Adrenal gland (tissue), 12 donors: ENCODE results near the gene FREM2. TPM values are rescaled to one million over a fixed set of nuclear protein-coding genes. Genes with fewer than 3 reads are reported as not detected.

Experiments
- DNase-seq, 7 donors: peaks; one replicate each; pipeline ENCODE4 v3.0.0-alpha.2; 2019 to 2020
- H3K27ac ChIP-seq, 5 donors: fragments of 200-600 bp; sonication (generic) in 4 of 5; 1 replicate in 3 of 5; 2 replicates in 2 of 5; pipeline versions ENCODE4 v1.5.1 to v1.8.0; 2016 to 2020; ENCODE audit warnings: mild to moderate bottlenecking in 1 of 5
- H3K27me3 ChIP-seq: fragments of 200-600 bp; 2 replicates; pipeline ENCODE4 v1.8.0; 2021
- H3K36me3 ChIP-seq, 2 donors: fragments of 200-600 bp; replicated peaks in 1 of 2; 1 replicate in 1 of 2; 2 replicates in 1 of 2; pipeline versions ENCODE4 v1.5.1 to v1.8.0; 2018 to 2022
- H3K4me1 ChIP-seq, 2 donors: fragments of 200-600 bp; replicated peaks in 1 of 2; 1 replicate in 1 of 2; 2 replicates in 1 of 2; pipeline versions ENCODE4 v1.5.1 to v1.8.0; 2018 to 2021
- H3K4me3 ChIP-seq, 4 donors: fragments of 200-600 bp; sonication (generic) in 3 of 4; one replicate each; pipeline ENCODE4 v1.5.1; 2016 to 2018
- H3K9me3 ChIP-seq, 3 donors: fragments of 200-600 bp; sonication (generic) in 1 of 3; replicated peaks in 1 of 3; 1 replicate in 2 of 3; 2 replicates in 1 of 3; pipeline versions ENCODE4 v1.5.1 to v1.8.0; 2016 to 2021
- POLR2A ChIP-seq, 2 donors: fragments of 450-650 bp; IDR thresholded peaks; one replicate each; pipeline ENCODE4 v1.6.1; 2017; ENCODE audit warnings: antibody characterized with exemption in 2 of 2, mild to moderate bottlenecking in 2 of 2, moderate library complexity in 1 of 2
- WGBS, 4 donors: extraction: QIAGEN DNeasy Blood & Tissue Kit in 2 of 4; methylation state at CpG; one replicate each; pipeline versions ENCODE4 v1.1.5 to v1.1.7; 2013 to 2017; 5-methylcytosine and 5-hydroxymethylcytosine counted together
- intact Hi-C, 2 donors: fragments of 100-400 bp; cut with DNase I; formaldehyde crosslinking; loops; one replicate each; pipeline versions ENCODE4 v1.14.1 to v1.15.0; 2022 to 2023
- polyA plus RNA-seq, 3 donors: library from polyadenylated mRNA; stranded (reverse); fragments of 200-250 nt in 2 of 3; fragments of 350-450 nt in 1 of 3; fragmentation: Illumina TruSeq in 1 of 3; extraction: RNeasy Lipid Tissue Mini Kit (QIAGEN cat#74804) in 1 of 3; gene quantifications; one replicate each; pipeline ENCODE4 v1.2.3, GENCODE V29; 2013 to 2014
- total RNA-seq, 9 donors: library from RNA; depleted of rRNA in 4 of 9; stranded (reverse); fragments of >200 nt in 4 of 9; fragments of 120-200 nt in 1 of 9; fragmentation: NEBNext Ultra II Directional in 1 of 9; extraction: Animal tissue kit (Norgen Biotek cat#: 25700) in 1 of 9; gene quantifications; one replicate each; pipeline versions ENCODE4 v1.1.0 to v1.2.4, GENCODE V29; 2013 to 2023
- TF ChIP-seq, protein P1 (sequence below), 6 experiments: fragments of 450-650 bp in 4 of 6; fragments of 200-600 bp in 2 of 6; sonication (generic) in 1 of 6; IDR thresholded peaks; 1 replicate in 5 of 6; 2 replicates in 1 of 6; pipeline versions ENCODE4 v1.5.1 to v1.8.0; 2016 to 2021; ENCODE audit warnings: antibody characterized with exemption in 6 of 6, mild to moderate bottlenecking in 2 of 6, moderate library complexity in 1 of 6
- donor health status: healthy with polysubstance abuse.
- donor health status: Bipolar disorder and iron deficiency.
- donor health status: DM: yes; HTN: yes; CAD: no.
- donor health status: DM: no; HTN: no; CAD: no.
- donor health status: DM: no; HTN: no; CAD: no.
- donor health status: DM: yes; HTN: yes; CAD: no.

Gene FREM2
- total and polyA plus RNA-seq, 12 donors = 0.10 to 414 (median 0.58) TPM

DNA sequence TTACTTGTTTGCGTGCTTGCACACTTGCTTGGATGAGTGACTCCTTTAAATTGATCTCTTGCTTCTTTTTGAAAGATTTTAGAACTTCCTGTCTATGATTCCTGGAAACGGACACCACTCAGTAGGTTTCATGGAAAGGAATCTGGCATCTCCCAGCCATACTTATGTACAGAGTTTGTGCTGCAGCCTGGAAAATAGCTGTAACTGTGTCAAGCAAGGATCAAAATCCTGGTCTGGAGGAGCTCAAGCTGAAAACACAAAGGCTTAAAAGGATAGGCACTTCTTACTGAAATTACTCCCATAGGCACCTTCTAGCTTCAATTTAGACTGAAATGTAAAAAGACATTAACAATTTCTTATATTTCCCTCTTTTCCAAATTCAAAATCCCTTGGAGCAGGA, 1.4 kb upstream of the FREM2 start:
- intact Hi-C loops = no loop called here
- H3K27ac ChIP-seq = no peak overlapping the region
- H3K36me3 ChIP-seq = no peaks in the 10 kb centered on the region
- H3K9me3 ChIP-seq = no peaks in the 10 kb centered on the region
- H3K4me1 ChIP-seq = no peaks in the 10 kb centered on the region
- H3K27me3 ChIP-seq = peaks cover 41% of the 10 kb centered on the region
- no peak for DNase-seq
- no peak for TF ChIP-seq POLR2A (IDR thresholded peaks at IDR 0.05)
- WGBS, 4 donors = 48 to 61% (median 56%) methylated on average over 2 of the region's 2 CpGs
- H3K4me3 ChIP-seq = no peak overlapping the region

DNA sequence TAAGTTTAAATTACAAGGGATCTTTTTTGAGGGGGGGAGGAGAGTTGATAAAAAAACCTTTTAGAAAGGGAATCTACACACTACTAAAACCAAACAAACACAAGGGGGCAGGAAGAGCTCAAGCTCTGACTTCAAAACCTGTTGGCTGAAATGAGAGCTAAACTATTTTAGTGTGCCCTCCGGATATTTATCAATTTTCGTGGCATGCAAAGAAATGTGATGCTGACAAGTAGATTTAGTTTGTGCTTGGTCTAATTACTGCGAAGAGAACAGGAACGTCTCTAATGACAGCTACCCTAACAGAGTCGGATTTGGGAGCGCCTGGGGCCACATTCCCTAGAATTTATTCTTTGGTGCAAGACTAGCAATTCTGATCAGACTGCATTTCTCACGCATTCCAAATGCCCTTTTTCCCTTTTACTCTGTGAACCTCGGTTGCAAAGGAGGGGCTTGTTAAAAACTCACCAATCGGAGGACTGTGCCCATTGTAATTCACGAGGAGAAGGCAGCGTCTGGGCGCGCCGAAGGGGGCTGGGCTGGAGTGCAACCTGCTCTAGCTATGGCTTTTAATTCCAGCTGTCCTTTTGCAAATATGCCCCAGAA, 802 bp upstream of the FREM2 start:
- Histone ChIP-seq H3K4me3 (peak overlapping the region in 1 of 4 donors; percentile 44), H3K4me1 (no peaks in the 10 kb centered on the region), H3K36me3 (no peaks in the 10 kb centered on the region), H3K27ac (no peak overlapping the region), H3K9me3 (no peaks in the 10 kb centered on the region), H3K27me3 (peaks cover 41% of the 10 kb centered on the region)
- DNase-seq = no peak
- TF ChIP-seq POLR2A (IDR thresholded peaks at IDR 0.05) = no peak
- TF ChIP-seq, protein P1, sequence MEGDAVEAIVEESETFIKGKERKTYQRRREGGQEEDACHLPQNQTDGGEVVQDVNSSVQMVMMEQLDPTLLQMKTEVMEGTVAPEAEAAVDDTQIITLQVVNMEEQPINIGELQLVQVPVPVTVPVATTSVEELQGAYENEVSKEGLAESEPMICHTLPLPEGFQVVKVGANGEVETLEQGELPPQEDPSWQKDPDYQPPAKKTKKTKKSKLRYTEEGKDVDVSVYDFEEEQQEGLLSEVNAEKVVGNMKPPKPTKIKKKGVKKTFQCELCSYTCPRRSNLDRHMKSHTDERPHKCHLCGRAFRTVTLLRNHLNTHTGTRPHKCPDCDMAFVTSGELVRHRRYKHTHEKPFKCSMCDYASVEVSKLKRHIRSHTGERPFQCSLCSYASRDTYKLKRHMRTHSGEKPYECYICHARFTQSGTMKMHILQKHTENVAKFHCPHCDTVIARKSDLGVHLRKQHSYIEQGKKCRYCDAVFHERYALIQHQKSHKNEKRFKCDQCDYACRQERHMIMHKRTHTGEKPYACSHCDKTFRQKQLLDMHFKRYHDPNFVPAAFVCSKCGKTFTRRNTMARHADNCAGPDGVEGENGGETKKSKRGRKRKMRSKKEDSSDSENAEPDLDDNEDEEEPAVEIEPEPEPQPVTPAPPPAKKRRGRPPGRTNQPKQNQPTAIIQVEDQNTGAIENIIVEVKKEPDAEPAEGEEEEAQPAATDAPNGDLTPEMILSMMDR (IDR thresholded peaks at IDR 0.05) = peak in 3 of 6 experiments; percentile 17 to 29 (median 23)
- WGBS, 4 donors = 0 to 3% (median 1%) methylated on average over 11 to 14 of the region's 14 CpGs
- intact Hi-C loops = no loop called here

DNA sequence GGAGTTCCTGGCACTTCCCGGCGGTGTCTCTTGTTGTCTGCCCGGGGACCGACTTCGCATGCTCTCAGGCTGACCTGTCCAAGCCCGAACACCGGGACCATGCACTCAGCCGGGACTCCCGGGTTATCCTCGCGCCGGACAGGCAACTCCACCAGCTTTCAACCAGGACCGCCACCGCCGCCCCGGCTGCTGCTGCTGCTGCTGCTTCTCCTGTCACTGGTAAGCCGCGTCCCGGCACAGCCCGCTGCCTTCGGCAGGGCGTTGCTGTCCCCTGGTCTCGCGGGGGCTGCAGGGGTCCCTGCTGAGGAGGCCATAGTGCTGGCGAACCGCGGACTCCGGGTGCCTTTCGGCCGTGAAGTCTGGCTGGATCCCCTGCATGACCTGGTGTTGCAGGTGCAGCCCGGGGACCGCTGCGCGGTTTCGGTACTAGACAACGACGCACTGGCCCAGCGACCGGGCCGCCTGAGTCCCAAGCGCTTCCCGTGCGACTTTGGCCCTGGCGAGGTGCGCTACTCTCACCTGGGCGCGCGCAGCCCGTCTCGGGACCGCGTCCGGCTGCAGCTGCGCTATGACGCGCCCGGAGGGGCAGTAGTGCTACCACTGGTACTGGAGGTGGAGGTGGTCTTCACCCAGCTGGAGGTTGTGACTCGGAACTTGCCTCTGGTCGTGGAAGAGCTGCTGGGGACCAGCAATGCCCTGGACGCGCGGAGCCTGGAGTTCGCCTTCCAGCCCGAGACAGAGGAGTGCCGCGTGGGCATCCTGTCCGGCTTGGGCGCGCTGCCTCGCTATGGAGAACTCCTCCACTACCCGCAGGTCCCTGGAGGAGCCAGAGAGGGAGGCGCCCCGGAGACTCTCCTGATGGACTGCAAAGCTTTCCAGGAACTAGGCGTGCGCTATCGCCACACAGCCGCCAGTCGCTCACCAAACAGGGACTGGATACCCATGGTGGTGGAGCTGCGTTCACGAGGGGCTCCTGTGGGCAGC, 661 bp downstream of the FREM2 start:
- intact Hi-C loops = no loop called here
- 1 to 2% (median 2%) methylated on average over 23 to 80 of the region's 80 CpGs; no CpG with 5 or more reads in 1 of the 4 donors for WGBS, 4 donors
- no peak for DNase-seq
- no peak for TF ChIP-seq POLR2A (IDR thresholded peaks at IDR 0.05)
- TF ChIP-seq, protein P1 (IDR thresholded peaks at IDR 0.05) = no peak
- peak overlapping the region in 1 of 4 donors; percentile 44 for H3K4me3 ChIP-seq
- H3K36me3 ChIP-seq = no peaks in the 10 kb centered on the region
- H3K27ac ChIP-seq = no peak overlapping the region
- H3K27me3 ChIP-seq = peaks cover 41% of the 10 kb centered on the region
- H3K9me3 ChIP-seq = no peaks in the 10 kb centered on the region
- H3K4me1 ChIP-seq = no peaks in the 10 kb centered on the region

DNA sequence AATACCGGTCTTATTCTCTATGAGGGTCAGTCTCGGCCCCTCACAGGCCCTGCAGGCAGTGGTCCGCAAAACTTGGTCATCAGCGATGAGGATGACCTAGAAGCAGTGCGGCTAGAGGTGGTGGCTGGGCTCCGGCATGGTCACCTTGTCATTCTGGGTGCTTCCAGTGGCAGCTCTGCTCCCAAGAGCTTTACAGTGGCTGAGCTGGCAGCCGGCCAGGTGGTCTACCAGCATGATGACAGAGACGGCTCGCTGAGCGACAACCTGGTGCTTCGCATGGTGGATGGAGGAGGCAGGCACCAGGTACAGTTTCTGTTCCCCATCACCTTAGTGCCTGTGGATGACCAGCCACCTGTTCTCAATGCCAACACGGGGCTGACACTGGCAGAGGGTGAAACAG, 1.8 kb downstream of the FREM2 start:
- H3K9me3 ChIP-seq = no peaks in the 10 kb centered on the region
- peaks cover 38% of the 10 kb centered on the region for H3K27me3 ChIP-seq
- no peaks in the 10 kb centered on the region for H3K4me1 ChIP-seq
- intact Hi-C loops = no loop called here
- TF ChIP-seq, protein P1 (IDR thresholded peaks at IDR 0.05) = no peak
- TF ChIP-seq POLR2A (IDR thresholded peaks at IDR 0.05) = no peak
- no peak overlapping the region for H3K4me3 ChIP-seq
- no peak overlapping the region for H3K27ac ChIP-seq
- H3K36me3 ChIP-seq = no peaks in the 10 kb centered on the region
- 85 to 91% (median 86%) methylated on average over 12 of the region's 12 CpGs; no CpG with 5 or more reads in 1 of the 4 donors for WGBS, 4 donors
- DNase-seq = no peak
